DND-41 (cell line): ENCODE results near the gene VMA21.

Experiments used
- ATAC-seq: fragments of 200-7000 bp; cut with Tn5 transposase; 3 replicates; pipeline ENCODE4 v1.9.1; 2021; ENCODE audit warnings: low read depth; ENCODE audit not compliant: insufficient read depth
- DNase-seq: peaks from one replicate; pipeline ENCODE4 v3.0.0-alpha.2; 2020
- H2AFZ ChIP-seq: 2 replicates; pipeline ENCODE4 v1.6.0; 2012; ENCODE audit warnings: low read depth, low read length
- H3K27ac ChIP-seq: 2 replicates; pipeline ENCODE4 v1.5.1; 2012; ENCODE audit warnings: low read length, inconsistent platforms
- H3K27me3 ChIP-seq: fragments of 200-600 bp; sonication (generic); 2 replicates; pipeline ENCODE4 v1.6.0; 2012; ENCODE audit warnings: low read length, mild to moderate bottlenecking, inconsistent platforms; ENCODE audit not compliant: insufficient read depth, poor library complexity
- H3K36me3 ChIP-seq: 2 replicates; pipeline ENCODE4 v1.5.1; 2012; ENCODE audit warnings: low read length, inconsistent platforms; ENCODE audit not compliant: insufficient read depth
- H3K4me1 ChIP-seq: 2 replicates; pipeline ENCODE4 v1.5.1; 2012; ENCODE audit warnings: mild to moderate bottlenecking, low read length; ENCODE audit not compliant: insufficient read depth
- H3K4me2 ChIP-seq: 2 replicates; pipeline ENCODE4 v1.6.0; 2012; ENCODE audit warnings: mild to moderate bottlenecking, moderate library complexity, low read length, inconsistent platforms; ENCODE audit not compliant: insufficient read depth
- H3K4me3 ChIP-seq, 2 experiments: fragments of 200-600 bp in 1 of 2; shearing (Covaris generic) in 1 of 2; 2 replicates each; pipeline ENCODE4 v1.5.1; 2012 to 2016; ENCODE audit warnings: inconsistent platforms in 2 of 2, low read length in 2 of 2, mild to moderate bottlenecking in 2 of 2, low read depth in 1 of 2, moderate library complexity in 1 of 2
- H3K79me2 ChIP-seq: 2 replicates; pipeline ENCODE4 v1.6.0; 2012; ENCODE audit warnings: low read length, inconsistent platforms; ENCODE audit not compliant: insufficient read depth
- H3K9ac ChIP-seq: 2 replicates; pipeline ENCODE4 v1.6.0; 2012; ENCODE audit warnings: low read depth, mild to moderate bottlenecking, inconsistent platforms, low read length, moderate library complexity
- H3K9me3 ChIP-seq: 2 replicates; pipeline ENCODE4 v1.5.1; 2012; ENCODE audit warnings: low read length, moderate library complexity, mild to moderate bottlenecking, inconsistent platforms; ENCODE audit not compliant: insufficient read depth, severe bottlenecking
- H4K20me1 ChIP-seq: 2 replicates; pipeline ENCODE4 v1.6.0; 2012; ENCODE audit warnings: low read length; ENCODE audit not compliant: insufficient read depth
- CTCF ChIP-seq: IDR thresholded peaks from 2 replicates; pipeline ENCODE4 v1.5.1; 2012; ENCODE audit warnings: borderline replicate concordance, low read length, moderate library complexity, mild to moderate bottlenecking; ENCODE audit not compliant: poor library complexity, severe bottlenecking; ENCODE audit errors: extremely low read depth
- EZH2 ChIP-seq: IDR thresholded peaks from 3 replicates; pipeline ENCODE4 v1.6.1; 2012; ENCODE audit warnings: borderline replicate concordance, low read depth, mild to moderate bottlenecking, moderate library complexity, low read length, inconsistent platforms; ENCODE audit not compliant: severe bottlenecking

Gene VMA21

GRCh38 chrX:151386838-151387459, 10.1 kb upstream of the VMA21 start:
- no peak overlapping the region for H3K27ac ChIP-seq
- H3K4me3 ChIP-seq, result no peak overlapping the region
- no peak for ATAC-seq
- no peaks in the 10 kb centered on the region for H3K36me3 ChIP-seq
- DNase-seq, result no peak
- H3K4me1 ChIP-seq, result no peaks in the 10 kb centered on the region
- H3K9me3 ChIP-seq, result no peaks in the 10 kb centered on the region
- no peak for TF ChIP-seq EZH2
- TF ChIP-seq CTCF, result no peak
- no peaks in the 10 kb centered on the region for H4K20me1 ChIP-seq
- H2AFZ ChIP-seq, result no peak overlapping the region
- no peaks in the 10 kb centered on the region for H3K27me3 ChIP-seq
- no peak overlapping the region for H3K4me2 ChIP-seq
- no peaks in the 10 kb centered on the region for H3K79me2 ChIP-seq
- no peak overlapping the region for H3K9ac ChIP-seq

GRCh38 chrX:151391722-151392121, 5.3 kb upstream of the VMA21 start:
- Histone ChIP-seq H3K4me3 (no peak overlapping the region), H3K36me3 (no peaks in the 10 kb centered on the region), H3K79me2 (peaks cover 15% of the 10 kb centered on the region), H3K4me2 (no peak overlapping the region), H3K9me3 (no peaks in the 10 kb centered on the region), H3K9ac (no peak overlapping the region), H3K27ac (no peak overlapping the region), H3K4me1 (peaks cover 37% of the 10 kb centered on the region), H4K20me1 (no peaks in the 10 kb centered on the region), H2AFZ (no peak overlapping the region), H3K27me3 (no peaks in the 10 kb centered on the region)
- TF ChIP-seq EZH2 (no peak), CTCF (no peak)
- DNase-seq (no peak), ATAC-seq (no peak)

- H3K4me1 ChIP-seq, result peaks cover 42% of the 10 kb centered on the region
- no peaks in the 10 kb centered on the region; the same call in 1 of the 2 replicates for H3K36me3 ChIP-seq
- H3K9ac ChIP-seq, result no peak overlapping the region
- peak; percentile 71 for ATAC-seq
- H2AFZ ChIP-seq, result no peak overlapping the region
- peaks cover 31% of the 10 kb centered on the region for H3K79me2 ChIP-seq
- H3K9me3 ChIP-seq, result no peaks in the 10 kb centered on the region
- peak; percentile 68 for DNase-seq
- peaks cover 1% of the 10 kb centered on the region; the same call in 1 of the 2 replicates for H4K20me1 ChIP-seq
- no peak overlapping the region for H3K4me3 ChIP-seq
- no peak for TF ChIP-seq EZH2
- TF ChIP-seq CTCF, result no peak
- H3K27me3 ChIP-seq, result no peaks in the 10 kb centered on the region
- H3K27ac ChIP-seq, result no peak overlapping the region; the same call in 1 of the 2 replicates
- peak overlapping the region; percentile 31; the same call in 1 of the 2 replicates for H3K4me2 ChIP-seq
Measured at GRCh38 chrX:151393514-151393913, 3.5 kb upstream of the VMA21 start.
